ENCODE data around the gene DCTD.

Gene DCTD

DNA sequence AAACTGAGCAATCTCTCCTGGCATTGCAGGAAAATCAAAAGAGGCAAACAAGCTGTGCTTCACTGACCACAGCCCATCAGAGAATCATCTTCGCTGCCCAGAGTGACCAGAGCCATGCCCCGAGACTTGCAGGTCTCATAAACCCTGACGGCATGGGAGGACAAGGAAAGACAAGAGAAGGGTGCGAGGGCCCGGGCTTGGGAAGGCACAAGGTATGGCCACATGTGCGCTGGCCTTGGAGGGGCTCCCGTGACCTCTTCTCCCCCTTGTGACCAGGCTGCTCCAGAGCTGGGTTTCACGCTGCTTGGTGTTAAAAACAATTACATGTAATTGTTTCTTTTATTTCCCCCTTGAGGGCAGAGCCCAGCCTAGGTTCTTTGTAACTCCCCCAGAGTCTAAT is 20.8 kb downstream of the DCTD start:
- Histone ChIP-seq H3K9me3 (ENCODE audit: control insufficient read depth, insufficient read depth, low read depth, low read length) (no peaks in the 10 kb centered on the region), H3K36me3 (ENCODE audit: control insufficient read depth in 2 of 2, insufficient read depth in 1 of 2, low read length in 2 of 2) (peaks cover 11 to 83% of the 10 kb centered on the region in 2 experiments), H3K27ac (ENCODE audit: extremely low read depth, low read depth, low read length) (no peak overlapping the region), H3K4me1 (ENCODE audit: control insufficient read depth, insufficient read depth, low read length) (no peaks in the 10 kb centered on the region), H3K4me3 (ENCODE audit: low read depth, low read length) (no peak overlapping the region)
- TF ChIP-seq KLF16 (tag by site-specific recombination; IDR thresholded peaks at IDR 0.05): no peak
- TF ChIP-seq ZNF114 (tag by site-specific recombination; IDR thresholded peaks at IDR 0.05): no peak
- TF ChIP-seq, protein P1, sequence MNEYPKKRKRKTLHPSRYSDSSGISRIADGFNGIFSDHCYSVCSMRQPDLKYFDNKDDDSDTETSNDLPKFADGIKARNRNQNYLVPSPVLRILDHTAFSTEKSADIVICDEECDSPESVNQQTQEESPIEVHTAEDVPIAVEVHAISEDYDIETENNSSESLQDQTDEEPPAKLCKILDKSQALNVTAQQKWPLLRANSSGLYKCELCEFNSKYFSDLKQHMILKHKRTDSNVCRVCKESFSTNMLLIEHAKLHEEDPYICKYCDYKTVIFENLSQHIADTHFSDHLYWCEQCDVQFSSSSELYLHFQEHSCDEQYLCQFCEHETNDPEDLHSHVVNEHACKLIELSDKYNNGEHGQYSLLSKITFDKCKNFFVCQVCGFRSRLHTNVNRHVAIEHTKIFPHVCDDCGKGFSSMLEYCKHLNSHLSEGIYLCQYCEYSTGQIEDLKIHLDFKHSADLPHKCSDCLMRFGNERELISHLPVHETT (tag by site-specific recombination; IDR thresholded peaks at IDR 0.05): no peak
- TF ChIP-seq KLF17 (tag by site-specific recombination; IDR thresholded peaks at IDR 0.05): no peak
- no peak for TF ChIP-seq HOXD13 (CRISPR knock-in tag; IDR thresholded peaks at IDR 0.05; ENCODE audit: borderline replicate concordance)
- no peak for TF ChIP-seq REST (tag by site-specific recombination; IDR thresholded peaks at IDR 0.05)
- TF ChIP-seq, protein P2, sequence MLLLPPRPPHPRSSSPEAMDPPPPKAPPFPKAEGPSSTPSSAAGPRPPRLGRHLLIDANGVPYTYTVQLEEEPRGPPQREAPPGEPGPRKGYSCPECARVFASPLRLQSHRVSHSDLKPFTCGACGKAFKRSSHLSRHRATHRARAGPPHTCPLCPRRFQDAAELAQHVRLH (tag by site-specific recombination; IDR thresholded peaks at IDR 0.05): no peak
- no peak for TF ChIP-seq GLI2 (tag by site-specific recombination; IDR thresholded peaks at IDR 0.05; ENCODE audit: borderline replicate concordance, low read depth)
- no peak for TF ChIP-seq ZNF416 (tag by site-specific recombination; IDR thresholded peaks at IDR 0.05)
- TF ChIP-seq ZNF792 (tag by site-specific recombination; IDR thresholded peaks at IDR 0.05): no peak
- no peak for TF ChIP-seq OVOL3 (tag by site-specific recombination; IDR thresholded peaks at IDR 0.05)
- no peak for TF ChIP-seq ZNF18 (tag by site-specific recombination; IDR thresholded peaks at IDR 0.05)
- no peak for TF ChIP-seq HOXA7 (CRISPR knock-in tag; IDR thresholded peaks at IDR 0.05; ENCODE audit: borderline replicate concordance)
- no peak for TF ChIP-seq GLIS2 (tag by site-specific recombination; IDR thresholded peaks at IDR 0.05)
- TF ChIP-seq YY2 (tag by site-specific recombination; IDR thresholded peaks at IDR 0.05): no peak
- TF ChIP-seq, protein P3, sequence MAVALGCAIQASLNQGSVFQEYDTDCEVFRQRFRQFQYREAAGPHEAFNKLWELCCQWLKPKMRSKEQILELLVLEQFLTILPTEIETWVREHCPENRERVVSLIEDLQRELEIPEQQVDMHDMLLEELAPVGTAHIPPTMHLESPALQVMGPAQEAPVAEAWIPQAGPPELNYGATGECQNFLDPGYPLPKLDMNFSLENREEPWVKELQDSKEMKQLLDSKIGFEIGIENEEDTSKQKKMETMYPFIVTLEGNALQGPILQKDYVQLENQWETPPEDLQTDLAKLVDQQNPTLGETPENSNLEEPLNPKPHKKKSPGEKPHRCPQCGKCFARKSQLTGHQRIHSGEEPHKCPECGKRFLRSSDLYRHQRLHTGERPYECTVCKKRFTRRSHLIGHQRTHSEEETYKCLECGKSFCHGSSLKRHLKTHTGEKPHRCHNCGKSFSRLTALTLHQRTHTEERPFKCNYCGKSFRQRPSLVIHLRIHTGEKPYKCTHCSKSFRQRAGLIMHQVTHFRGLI (tag by site-specific recombination; IDR thresholded peaks at IDR 0.05): no peak
- TF ChIP-seq MZF1 (tag by site-specific recombination; IDR thresholded peaks at IDR 0.05; ENCODE audit: borderline replicate concordance): no peak
- TF ChIP-seq KLF7 (tag by site-specific recombination; IDR thresholded peaks at IDR 0.05; ENCODE audit: borderline replicate concordance): no peak
- ChIA-PET POLR2A (no interaction called here), CTCF (no interaction called here)
